ENCODE measurements around the gene ITSN2. TPM values are rescaled to one million over a fixed set of nuclear protein-coding genes. Genes with fewer than 3 reads are reported as not detected.

ITSN2 gene
- total RNA-seq, 4 donors from 2014 or later, result 107 to 198 (median 116) TPM

DNA sequence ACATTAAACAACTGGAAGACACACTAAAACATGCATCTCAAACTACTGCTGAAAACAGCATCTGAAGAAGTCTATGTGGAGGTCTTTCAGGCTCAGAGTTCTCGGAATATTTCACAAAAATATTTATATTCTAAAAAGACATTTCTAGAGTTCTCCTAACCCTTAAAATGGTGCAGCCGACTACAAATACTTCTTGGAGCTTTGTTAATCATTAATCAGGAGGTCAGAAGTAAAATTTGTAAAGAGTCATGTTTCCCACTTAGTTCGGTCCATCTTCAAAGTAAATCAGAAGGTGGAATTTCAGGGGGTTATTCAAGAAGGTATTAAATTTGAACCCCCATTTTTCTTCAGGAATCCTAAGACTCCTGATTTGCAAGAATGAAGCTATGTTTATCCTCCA lies 112.7 kb downstream of the ITSN2 start:
- WGBS, 2 donors, result 93 to 95% methylated on average over 3 of the region's 3 CpGs

DNA sequence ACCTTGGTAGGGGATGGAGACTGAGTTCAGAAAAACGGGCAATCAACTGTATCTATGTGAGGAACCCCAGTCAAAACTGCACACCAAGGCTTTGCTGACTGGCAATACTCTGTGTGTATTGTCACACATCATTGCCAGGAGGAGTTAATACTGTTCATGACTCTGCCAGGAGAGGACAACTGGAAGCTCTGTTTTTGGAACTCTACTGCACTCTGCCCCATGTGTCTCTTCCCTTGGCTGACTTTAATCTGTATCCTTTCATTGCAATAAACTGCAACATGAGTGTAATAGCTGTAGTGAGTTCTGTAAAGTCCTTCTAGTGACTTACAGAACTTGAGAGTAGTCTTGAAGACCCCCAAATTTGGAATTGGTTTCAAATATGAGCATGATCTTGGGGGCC lies 113.2 kb downstream of the ITSN2 start:
- Histone ChIP-seq H3K27ac (no peak overlapping the region), H3K27me3 (no peaks in the 10 kb centered on the region), H3K4me3 (replicated peaks in 1 of 3) (no peak overlapping the region), H3K36me3 (peaks cover 32 to 39% of the 10 kb centered on the region in 2 donors), H3K4me1 (peaks cover 11 to 12% of the 10 kb centered on the region in 2 donors), H3K9me3 (no peaks in the 10 kb centered on the region)
- 96 to 100% methylated on average over 1 of the region's 1 CpG for WGBS, 2 donors
- no peak for DNase-seq
- TF ChIP-seq, protein P1, sequence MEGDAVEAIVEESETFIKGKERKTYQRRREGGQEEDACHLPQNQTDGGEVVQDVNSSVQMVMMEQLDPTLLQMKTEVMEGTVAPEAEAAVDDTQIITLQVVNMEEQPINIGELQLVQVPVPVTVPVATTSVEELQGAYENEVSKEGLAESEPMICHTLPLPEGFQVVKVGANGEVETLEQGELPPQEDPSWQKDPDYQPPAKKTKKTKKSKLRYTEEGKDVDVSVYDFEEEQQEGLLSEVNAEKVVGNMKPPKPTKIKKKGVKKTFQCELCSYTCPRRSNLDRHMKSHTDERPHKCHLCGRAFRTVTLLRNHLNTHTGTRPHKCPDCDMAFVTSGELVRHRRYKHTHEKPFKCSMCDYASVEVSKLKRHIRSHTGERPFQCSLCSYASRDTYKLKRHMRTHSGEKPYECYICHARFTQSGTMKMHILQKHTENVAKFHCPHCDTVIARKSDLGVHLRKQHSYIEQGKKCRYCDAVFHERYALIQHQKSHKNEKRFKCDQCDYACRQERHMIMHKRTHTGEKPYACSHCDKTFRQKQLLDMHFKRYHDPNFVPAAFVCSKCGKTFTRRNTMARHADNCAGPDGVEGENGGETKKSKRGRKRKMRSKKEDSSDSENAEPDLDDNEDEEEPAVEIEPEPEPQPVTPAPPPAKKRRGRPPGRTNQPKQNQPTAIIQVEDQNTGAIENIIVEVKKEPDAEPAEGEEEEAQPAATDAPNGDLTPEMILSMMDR (IDR thresholded peaks at IDR 0.05), result no peak
- TF ChIP-seq POLR2A (IDR thresholded peaks at IDR 0.05), result no peak
- intact Hi-C loops (cut with DNase I), result no loop called here

More for the DNA sequence above, 112.7 kb downstream of the ITSN2 start:
- Histone ChIP-seq H3K27me3 (no peaks in the 10 kb centered on the region), H3K4me3 (replicated peaks in 1 of 3) (no peak overlapping the region), H3K4me1 (peaks cover 11 to 12% of the 10 kb centered on the region in 2 donors), H3K27ac (no peak overlapping the region), H3K9me3 (no peaks in the 10 kb centered on the region), H3K36me3 (peaks cover 32 to 41% of the 10 kb centered on the region in 2 donors)
- TF ChIP-seq, protein P1 (IDR thresholded peaks at IDR 0.05), result no peak
- TF ChIP-seq POLR2A (IDR thresholded peaks at IDR 0.05), result no peak
- DNase-seq, result no peak
- intact Hi-C loops (cut with DNase I), result no loop called here

DNA sequence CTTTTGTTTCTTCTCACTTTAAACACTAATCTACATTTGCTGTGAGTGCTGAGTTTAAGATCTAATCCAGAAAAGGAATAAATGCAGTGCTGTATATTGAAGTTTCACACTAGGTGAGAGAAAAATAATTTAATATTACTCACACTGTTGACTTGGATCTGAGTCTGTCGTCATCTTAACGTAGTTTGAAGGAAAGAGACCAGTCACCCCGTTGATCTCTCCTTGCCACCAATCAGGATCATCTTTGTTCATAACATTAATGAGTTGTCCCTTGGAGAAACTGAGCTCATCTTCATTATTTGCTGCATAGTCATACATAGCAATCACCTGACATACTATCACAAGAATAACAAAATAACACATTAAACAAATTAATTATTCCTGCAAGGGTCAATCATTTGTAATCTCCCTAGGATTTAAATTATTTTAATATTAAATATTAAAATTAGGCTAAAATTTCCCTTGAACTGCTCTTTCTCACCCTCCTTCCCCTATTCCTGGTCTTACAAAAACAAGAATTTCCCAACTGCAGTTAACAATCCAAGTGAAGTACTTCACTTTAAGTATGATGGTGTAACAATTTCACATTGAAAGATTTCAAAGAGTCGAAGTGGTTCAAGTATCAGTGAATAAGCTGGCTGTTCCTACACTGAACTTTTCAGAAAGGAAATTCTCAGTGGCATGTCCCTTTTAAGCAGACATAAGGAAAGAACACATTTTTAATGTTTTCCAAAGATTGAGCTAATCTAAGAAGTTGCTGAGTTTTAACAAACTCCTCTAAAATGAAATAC lies 114.2 kb downstream of the ITSN2 start:
- Histone ChIP-seq H3K27me3 (no peaks in the 10 kb centered on the region), H3K36me3 (peaks cover 27 to 34% of the 10 kb centered on the region in 2 donors), H3K4me3 (replicated peaks in 1 of 3) (no peak overlapping the region), H3K9me3 (no peaks in the 10 kb centered on the region), H3K4me1 (peaks cover 11 to 12% of the 10 kb centered on the region in 2 donors), H3K27ac (no peak overlapping the region)
- TF ChIP-seq POLR2A (IDR thresholded peaks at IDR 0.05), result no peak
- TF ChIP-seq, protein P1 (IDR thresholded peaks at IDR 0.05), result no peak
- 77 to 83% methylated on average over 4 of the region's 4 CpGs for WGBS, 2 donors
- intact Hi-C loops (cut with DNase I), result no loop called here
- DNase-seq, result no peak

GRCh38 chr2:24241528-24241927 lies 118.8 kb downstream of the ITSN2 start:
- TF ChIP-seq POLR2A (IDR thresholded peaks at IDR 0.05), result no peak
- TF ChIP-seq, protein P1 (IDR thresholded peaks at IDR 0.05), result no peak
- Histone ChIP-seq H3K9me3 (no peaks in the 10 kb centered on the region), H3K36me3 (peaks cover 12 to 21% of the 10 kb centered on the region in 2 donors), H3K4me1 (peaks cover 2 to 5% of the 10 kb centered on the region in 2 donors), H3K27ac (no peak overlapping the region), H3K27me3 (no peaks in the 10 kb centered on the region), H3K4me3 (replicated peaks in 1 of 3) (no peak overlapping the region)
- intact Hi-C loops (cut with DNase I), result no loop called here
- no peak for DNase-seq

DNA sequence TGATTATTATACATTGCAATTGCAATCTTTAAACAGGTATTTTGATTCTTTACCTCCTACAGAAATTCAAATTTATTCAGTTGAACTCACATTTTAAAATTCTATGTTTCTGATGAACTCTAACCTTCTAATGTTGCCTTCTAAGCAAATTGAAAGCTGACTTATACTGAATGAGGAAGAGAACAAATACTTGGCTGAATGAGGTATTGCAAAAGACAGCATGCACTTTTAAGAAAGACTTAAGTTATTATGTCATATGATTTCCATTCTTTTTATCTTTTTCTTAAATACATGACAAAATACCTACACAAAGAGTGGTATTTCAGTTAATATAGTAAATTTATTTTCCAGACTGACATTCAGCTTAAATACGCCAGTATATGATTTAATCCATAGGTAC lies 120.8 kb downstream of the ITSN2 start:
- intact Hi-C loops (cut with DNase I), result no loop called here
- H3K27me3 ChIP-seq, result no peaks in the 10 kb centered on the region
- 97% methylated on average over 1 of the region's 1 CpG for WGBS, 2 donors

More for the DNA sequence above, 120.8 kb downstream of the ITSN2 start:
- Histone ChIP-seq H3K4me3 (replicated peaks in 1 of 3) (no peak overlapping the region), H3K4me1 (no peaks in the 10 kb centered on the region), H3K36me3 (peaks cover 3 to 7% of the 10 kb centered on the region in 2 donors), H3K27ac (no peak overlapping the region), H3K9me3 (no peaks in the 10 kb centered on the region)
- TF ChIP-seq, protein P1 (IDR thresholded peaks at IDR 0.05), result no peak
- no peak for TF ChIP-seq POLR2A (IDR thresholded peaks at IDR 0.05)
- no peak for DNase-seq
